BE2C (cell line): ENCODE results near the gene YJEFN3.

Source experiments
- DNase-seq: peaks from one replicate; pipeline ENCODE4 v3.0.0-alpha.2; 2020
- H3K27me3 ChIP-seq: fragments of 250-450 bp; sonication (Bioruptor Pico); 2 replicates; pipeline ENCODE4 v1.5.1; 2020; ENCODE audit warnings: mild to moderate bottlenecking
- H3K36me3 ChIP-seq: fragments of 250-450 bp; sonication (Bioruptor Pico); 2 replicates; pipeline ENCODE4 v1.5.1; 2020; ENCODE audit warnings: mild to moderate bottlenecking
- H3K4me1 ChIP-seq: fragments of 250-450 bp; sonication (Bioruptor Pico); 2 replicates; pipeline ENCODE4 v1.5.1; 2020
- H3K4me3 ChIP-seq: 2 replicates; pipeline ENCODE4 v1.5.1; 2011; ENCODE audit warnings: low read depth, low read length
- H3K9me3 ChIP-seq: fragments of 250-450 bp; sonication (Bioruptor Pico); 2 replicates; pipeline ENCODE4 v1.5.1; 2020
- TF ChIP-seq, protein P1 (sequence below): IDR thresholded peaks from 2 replicates; pipeline ENCODE4 v1.5.1; 2012; ENCODE audit warnings: mild to moderate bottlenecking, low read depth, low read length

The YJEFN3 gene

DNA sequence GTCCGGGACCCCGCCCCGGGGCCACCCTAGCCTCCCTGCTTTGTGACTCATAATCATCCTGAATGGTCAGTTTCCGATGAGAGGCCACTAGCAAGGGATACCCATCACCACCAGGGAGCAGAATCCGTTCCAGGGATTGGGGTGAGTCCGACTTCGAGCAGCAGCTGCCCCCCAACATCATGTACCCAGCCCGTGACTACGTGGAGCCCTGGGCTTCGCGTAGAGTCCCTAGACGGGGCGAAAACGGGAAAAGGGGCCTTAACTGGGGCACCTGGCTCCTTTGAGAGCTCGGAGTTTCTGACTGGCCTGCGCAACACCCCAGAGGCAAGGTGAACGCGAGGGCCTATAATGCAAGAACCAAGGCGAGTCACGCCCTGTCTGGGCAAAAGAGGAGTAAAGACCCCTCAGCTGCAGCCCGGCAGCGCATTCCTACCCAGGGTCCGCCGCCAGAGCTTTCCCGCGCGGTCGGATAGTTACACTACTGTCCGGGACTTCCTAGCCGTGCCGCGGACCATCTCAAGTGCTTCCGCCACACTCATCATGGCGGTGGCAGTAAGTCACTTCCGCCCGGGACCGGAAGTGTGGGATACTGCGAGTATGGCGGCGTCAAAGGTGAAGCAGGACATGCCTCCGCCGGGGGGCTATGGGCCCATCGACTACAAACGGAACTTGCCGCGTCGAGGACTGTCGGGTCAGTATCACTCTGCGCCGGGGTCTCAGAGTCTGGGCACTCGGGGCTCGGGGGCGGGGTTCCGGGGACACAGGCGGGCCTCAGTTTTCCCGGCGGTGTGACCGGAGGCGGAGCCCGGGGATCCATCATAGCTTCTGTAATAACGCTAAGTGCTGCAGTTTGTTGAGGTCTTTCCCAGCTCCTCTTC, 12.8 kb upstream of the YJEFN3 start, which contains the start of gene NDUFA13:
NDUFA13 (plus strand) TSS at position 584 of the 878 bp plus-strand sequence; CDS start at position 598, 14 bp downstream.
- DNase-seq, result peak; percentile 91
- no peaks in the 10 kb centered on the region for H3K27me3 ChIP-seq
- H3K9me3 ChIP-seq, result no peaks in the 10 kb centered on the region
- TF ChIP-seq, protein P1, sequence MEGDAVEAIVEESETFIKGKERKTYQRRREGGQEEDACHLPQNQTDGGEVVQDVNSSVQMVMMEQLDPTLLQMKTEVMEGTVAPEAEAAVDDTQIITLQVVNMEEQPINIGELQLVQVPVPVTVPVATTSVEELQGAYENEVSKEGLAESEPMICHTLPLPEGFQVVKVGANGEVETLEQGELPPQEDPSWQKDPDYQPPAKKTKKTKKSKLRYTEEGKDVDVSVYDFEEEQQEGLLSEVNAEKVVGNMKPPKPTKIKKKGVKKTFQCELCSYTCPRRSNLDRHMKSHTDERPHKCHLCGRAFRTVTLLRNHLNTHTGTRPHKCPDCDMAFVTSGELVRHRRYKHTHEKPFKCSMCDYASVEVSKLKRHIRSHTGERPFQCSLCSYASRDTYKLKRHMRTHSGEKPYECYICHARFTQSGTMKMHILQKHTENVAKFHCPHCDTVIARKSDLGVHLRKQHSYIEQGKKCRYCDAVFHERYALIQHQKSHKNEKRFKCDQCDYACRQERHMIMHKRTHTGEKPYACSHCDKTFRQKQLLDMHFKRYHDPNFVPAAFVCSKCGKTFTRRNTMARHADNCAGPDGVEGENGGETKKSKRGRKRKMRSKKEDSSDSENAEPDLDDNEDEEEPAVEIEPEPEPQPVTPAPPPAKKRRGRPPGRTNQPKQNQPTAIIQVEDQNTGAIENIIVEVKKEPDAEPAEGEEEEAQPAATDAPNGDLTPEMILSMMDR, result no peak
- H3K4me3 ChIP-seq, result peak within 1 kb of the TSS; percentile 98
- peaks cover 10% of the 10 kb centered on the region for H3K36me3 ChIP-seq
- H3K4me1 ChIP-seq, result no peaks in the 10 kb centered on the region

- H3K4me3 ChIP-seq, result no peak overlapping the region
- no peaks in the 10 kb centered on the region for H3K9me3 ChIP-seq
- TF ChIP-seq, protein P1, result no peak
- H3K4me1 ChIP-seq, result no peaks in the 10 kb centered on the region
- no peaks in the 10 kb centered on the region for H3K27me3 ChIP-seq
- H3K36me3 ChIP-seq, result peaks cover 10% of the 10 kb centered on the region
- DNase-seq, result no peak
Observed at GRCh38 chr19:19517235-19517619, 11.5 kb upstream of the YJEFN3 start.

DNA sequence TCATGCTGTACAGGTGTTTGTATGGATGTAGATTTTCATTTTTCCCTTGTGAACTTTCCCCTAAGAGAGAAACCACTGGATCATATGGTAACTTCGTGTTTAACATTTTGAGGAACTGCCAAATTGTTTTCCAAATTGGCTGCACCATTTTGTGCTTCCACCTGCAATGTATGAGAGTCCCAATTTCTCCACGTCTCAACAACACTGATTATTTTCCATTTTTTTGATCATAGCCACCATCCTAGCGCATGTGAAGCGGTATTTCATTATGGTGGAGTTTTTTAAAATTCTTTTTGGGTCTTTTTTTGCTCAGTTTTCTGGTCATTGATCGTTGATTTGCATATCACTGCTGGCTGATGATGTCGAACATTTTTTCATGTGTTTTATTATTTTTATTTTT, 7.7 kb upstream of the YJEFN3 start:
- no peak for DNase-seq
- TF ChIP-seq, protein P1, result no peak
- H3K4me1 ChIP-seq, result no peaks in the 10 kb centered on the region
- H3K36me3 ChIP-seq, result peaks cover 15% of the 10 kb centered on the region
- H3K9me3 ChIP-seq, result no peaks in the 10 kb centered on the region
- no peaks in the 10 kb centered on the region for H3K27me3 ChIP-seq
- H3K4me3 ChIP-seq, result no peak overlapping the region

- TF ChIP-seq, protein P1, result no peak
- no peaks in the 10 kb centered on the region for H3K27me3 ChIP-seq
- peaks cover 26% of the 10 kb centered on the region for H3K36me3 ChIP-seq
- no peaks in the 10 kb centered on the region for H3K4me1 ChIP-seq
- H3K9me3 ChIP-seq, result no peaks in the 10 kb centered on the region
- H3K4me3 ChIP-seq, result no peak overlapping the region
- no peak for DNase-seq
Observed at GRCh38 chr19:19523177-19523576, 5.5 kb upstream of the YJEFN3 start.

GRCh38 chr19:19524053-19524452, 4.7 kb upstream of the YJEFN3 start:
- no peak overlapping the region for H3K4me3 ChIP-seq
- no peak for DNase-seq
- no peaks in the 10 kb centered on the region; the same call in 1 of the 2 replicates for H3K27me3 ChIP-seq
- peaks cover 28% of the 10 kb centered on the region for H3K36me3 ChIP-seq
- no peaks in the 10 kb centered on the region for H3K9me3 ChIP-seq
- peaks cover 2% of the 10 kb centered on the region for H3K4me1 ChIP-seq
- TF ChIP-seq, protein P1, result no peak
